GM12875 (cell line): ENCODE data around the gene CDH13.
A peak's percentile ranks its signal among the peaks of the same experiment; 100 is the strongest.

ENCODE experiments used
- H3K4me3 ChIP-seq: one replicate; pipeline ENCODE4 v1.5.1; 2011; ENCODE audit warnings: low read depth, low read length, control low read depth
- TF ChIP-seq, protein P1 (sequence below): IDR thresholded peaks from 2 replicates; pipeline ENCODE4 v1.5.1; 2011; ENCODE audit warnings: low read depth, mild to moderate bottlenecking, control low read depth, inconsistent platforms, low read length, moderate library complexity, borderline replicate concordance; ENCODE audit not compliant: insufficient read depth

The CDH13 gene

DNA sequence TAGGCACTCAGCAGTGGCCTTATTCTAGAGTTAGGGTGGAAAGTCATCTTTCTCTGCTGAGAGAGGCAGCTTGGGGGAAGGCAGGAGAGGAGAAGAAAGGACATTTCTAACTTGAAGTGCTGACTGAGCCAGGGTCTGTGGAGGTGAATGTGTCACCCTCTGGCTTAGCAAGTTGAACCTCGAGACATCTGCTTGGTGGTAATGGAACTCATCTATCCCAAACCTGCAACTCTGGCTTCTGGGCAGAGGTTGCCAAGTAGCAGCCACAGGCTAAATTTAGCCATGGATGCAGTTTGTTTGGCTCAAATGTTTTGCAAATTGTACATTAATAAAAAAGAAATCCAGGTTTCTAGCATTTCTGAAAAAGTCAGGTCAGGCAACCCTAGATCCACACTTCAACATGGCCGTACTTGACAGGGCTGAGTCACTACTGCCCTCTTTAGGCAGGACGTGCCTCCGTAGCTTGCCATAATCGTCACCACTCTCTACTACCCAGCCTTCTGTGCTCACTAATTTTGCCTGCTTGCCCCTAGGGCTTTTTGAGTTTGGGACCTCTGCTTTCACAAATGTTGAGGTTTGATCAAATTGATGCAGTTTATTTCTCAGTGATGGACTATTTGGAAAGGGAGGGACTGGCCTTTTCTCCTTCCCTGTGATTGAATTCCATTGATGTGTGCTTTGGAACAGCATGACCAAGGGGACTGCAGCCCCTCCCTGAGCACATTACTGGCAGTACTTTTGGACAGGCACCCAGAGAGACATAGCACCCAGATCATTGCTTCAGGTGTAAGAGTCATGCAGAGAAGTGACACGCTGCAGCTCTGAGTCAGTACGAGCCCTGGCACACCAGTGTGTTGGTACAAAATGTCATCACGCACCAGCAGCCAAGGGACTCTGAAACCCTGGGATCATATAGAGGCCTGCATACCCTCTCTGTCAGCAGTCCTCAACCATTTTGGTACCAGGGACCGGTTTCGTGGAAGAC, 5.2 kb downstream of the CDH13 start:
- TF ChIP-seq, protein P1, sequence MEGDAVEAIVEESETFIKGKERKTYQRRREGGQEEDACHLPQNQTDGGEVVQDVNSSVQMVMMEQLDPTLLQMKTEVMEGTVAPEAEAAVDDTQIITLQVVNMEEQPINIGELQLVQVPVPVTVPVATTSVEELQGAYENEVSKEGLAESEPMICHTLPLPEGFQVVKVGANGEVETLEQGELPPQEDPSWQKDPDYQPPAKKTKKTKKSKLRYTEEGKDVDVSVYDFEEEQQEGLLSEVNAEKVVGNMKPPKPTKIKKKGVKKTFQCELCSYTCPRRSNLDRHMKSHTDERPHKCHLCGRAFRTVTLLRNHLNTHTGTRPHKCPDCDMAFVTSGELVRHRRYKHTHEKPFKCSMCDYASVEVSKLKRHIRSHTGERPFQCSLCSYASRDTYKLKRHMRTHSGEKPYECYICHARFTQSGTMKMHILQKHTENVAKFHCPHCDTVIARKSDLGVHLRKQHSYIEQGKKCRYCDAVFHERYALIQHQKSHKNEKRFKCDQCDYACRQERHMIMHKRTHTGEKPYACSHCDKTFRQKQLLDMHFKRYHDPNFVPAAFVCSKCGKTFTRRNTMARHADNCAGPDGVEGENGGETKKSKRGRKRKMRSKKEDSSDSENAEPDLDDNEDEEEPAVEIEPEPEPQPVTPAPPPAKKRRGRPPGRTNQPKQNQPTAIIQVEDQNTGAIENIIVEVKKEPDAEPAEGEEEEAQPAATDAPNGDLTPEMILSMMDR: peak; percentile 54; the same call in 1 of the 2 replicates
- no peak overlapping the region for H3K4me3 ChIP-seq

DNA sequence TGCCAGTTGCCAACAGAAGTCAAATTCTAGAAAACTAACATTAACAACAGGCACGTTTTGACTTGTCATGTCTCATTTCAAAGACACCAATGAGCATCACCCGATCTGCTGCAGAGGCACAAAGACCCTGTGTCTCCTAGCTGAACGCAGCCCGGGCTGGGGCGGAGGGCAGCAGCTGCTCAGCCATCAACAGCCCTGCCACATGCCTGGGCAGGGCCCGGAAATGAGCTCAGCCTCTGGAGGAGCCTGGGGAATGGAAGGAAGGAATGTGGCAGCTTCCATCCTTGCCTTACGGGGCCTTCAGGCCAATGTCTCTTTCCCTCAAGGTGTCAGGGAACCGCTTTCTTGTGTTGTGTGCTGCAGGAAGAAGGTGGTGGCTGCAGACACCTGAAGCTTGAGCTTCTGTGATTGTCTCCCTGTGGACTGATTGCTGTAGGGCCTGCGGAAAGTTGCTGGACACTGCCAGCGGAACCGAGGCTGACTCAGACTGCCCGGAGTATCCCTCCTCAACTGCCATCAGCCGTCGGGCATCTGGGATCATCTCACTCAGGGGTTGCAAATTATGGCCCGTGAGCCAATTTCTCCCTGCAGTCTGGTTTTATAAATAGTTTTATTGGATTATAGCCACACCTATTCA, 7.3 kb downstream of the CDH13 start:
- TF ChIP-seq, protein P1: no peak
- H3K4me3 ChIP-seq: no peak overlapping the region

DNA sequence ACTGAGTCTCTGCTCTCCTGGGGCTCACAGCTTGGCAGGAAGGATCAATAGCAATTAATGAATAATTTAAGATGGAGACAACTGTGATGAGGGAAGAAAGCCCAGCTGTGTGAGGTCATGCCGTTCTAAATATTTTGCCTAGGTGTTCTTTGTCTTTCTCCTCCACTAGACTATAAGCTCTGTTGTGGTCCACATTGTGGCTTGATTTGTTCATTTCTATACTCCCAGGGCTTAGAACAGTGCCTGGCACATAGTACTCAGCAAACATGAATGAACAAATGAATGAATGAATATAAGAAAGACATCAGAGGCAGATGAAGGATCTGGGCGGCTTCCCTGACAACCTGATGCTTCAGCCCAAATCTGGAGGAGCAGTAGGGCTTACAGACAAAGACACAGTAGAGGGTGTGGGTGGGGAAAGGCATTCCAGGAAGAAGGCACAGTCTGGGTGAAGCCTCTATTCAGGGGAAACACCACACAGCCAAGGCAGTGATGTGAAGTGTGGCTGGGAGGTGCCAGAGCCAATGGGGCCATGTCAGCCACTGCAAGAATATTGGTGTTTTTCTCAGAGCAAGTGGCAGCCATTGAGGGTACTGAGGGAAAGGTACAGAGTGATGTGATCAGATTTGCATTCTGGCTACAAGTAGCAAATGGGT, 8.3 kb downstream of the CDH13 start:
- TF ChIP-seq, protein P1: no peak
- no peak overlapping the region for H3K4me3 ChIP-seq

DNA sequence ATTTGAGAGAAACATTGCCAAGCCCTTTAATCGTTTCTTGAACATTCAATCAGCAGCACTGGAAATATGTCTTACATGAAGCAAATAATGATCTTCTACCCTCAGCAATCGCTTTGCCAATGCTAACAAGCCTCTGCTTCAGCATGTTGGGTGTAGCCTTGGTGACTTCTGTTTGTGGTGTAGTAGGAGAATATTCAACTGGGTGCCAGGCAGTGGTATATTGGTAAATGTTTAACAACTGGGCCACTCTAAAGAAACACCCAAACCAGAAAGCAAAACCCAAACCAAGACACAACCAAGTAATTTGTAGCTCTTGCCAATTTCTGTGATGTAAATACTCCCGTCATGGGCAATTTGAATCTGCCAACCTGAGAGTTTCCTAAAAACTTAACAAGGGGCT, 9.7 kb downstream of the CDH13 start:
- H3K4me3 ChIP-seq: no peak overlapping the region
- TF ChIP-seq, protein P1: no peak

DNA sequence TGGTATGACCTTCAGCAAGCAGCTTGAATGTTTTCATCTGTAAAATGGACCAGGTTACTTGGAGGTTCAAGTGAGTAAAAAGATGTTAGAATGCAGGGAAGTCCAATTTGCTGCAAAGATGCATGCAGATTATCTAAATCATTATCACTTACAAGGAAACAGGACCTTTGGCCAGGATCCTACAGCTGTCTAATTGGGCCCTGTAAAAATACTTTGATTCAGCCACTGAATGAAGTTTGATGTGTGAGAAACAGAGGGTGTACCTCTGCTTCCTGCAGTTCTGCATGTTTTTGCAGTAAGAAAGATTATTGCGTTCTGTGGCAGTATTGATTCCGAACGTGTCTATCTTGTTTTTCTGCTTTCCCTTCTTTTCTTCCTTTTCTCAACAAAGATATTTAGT, 10.2 kb downstream of the CDH13 start:
- TF ChIP-seq, protein P1: no peak
- no peak overlapping the region for H3K4me3 ChIP-seq

DNA sequence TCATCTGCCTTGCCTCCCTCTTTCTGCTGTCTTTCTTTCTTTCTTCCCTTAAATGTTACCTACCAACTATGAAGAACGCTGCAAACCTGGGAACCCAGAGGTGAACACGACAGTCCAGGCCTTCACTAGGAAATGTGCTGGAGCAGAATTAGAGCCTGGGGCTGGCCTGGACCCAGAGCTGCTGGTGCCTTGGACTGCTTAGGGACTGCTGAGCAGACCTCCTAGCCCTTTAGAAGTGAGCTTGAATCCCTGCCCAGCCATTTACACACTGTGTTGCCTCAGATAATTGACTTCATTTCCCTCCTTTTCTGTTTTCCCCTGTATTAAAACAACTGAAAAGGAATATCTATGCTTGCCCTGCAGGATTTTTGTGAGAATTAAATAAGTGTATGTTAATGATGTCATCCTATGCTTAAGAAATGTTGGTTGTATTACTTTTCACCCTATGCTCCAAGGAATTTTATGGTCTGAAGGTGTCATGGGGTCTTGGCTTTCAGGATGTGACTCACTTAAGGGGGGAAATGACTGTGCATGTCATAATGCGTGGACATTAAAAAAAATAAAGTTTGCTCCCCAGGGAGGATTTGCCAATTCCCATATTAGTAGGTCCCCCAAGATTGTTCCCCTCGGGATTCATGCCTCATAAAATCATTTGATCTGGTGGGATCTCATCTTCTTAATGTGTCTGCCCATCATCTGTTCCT, 11.5 kb downstream of the CDH13 start:
- TF ChIP-seq, protein P1: no peak
- H3K4me3 ChIP-seq: no peak overlapping the region
